ENCODE data around the gene HADH.

The HADH gene

DNA sequence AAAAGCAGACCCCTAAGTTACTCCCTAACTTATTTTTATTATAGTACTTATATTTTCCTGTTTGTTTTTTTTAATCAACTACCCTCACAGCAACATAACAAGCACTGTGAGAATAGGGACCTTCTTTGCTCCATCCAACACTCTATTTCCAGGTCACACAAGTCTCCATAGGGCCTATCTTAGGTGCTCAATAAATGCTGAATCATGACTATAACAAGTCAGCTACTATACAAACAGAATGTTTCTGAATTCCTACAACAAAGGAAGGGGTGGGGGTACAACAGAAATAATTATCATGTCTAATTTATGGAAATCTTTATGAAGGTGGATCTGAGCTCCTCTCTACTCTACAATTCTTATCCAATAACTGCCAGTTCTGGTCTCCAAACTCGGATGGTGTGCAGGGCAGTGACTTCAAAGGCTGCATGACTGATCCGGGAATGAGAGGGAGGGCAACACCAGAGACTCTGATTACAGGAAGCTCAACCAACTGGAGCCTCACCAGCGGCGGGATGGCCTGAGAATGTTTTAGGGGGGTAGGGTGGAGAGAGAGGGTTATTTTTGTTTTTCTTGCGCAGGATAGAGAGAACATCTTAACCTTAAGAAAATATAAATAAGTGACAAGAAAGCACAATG, 71.1 kb downstream of the HADH start:
- no peak for DNase-seq

- no peak for DNase-seq
These were observed 78.8 kb downstream of the HADH start for GRCh38 chr4:108068442-108068841.

- no peak for DNase-seq
These were observed 81.1 kb downstream of the HADH start for GRCh38 chr4:108070775-108071174.

GRCh38 chr4:108072300-108072699, 82.6 kb downstream of the HADH start:
- peak; percentile 48 to 49 for DNase-seq

GRCh38 chr4:108078024-108078733, 88.5 kb downstream of the HADH start:
- no peak for DNase-seq

DNA sequence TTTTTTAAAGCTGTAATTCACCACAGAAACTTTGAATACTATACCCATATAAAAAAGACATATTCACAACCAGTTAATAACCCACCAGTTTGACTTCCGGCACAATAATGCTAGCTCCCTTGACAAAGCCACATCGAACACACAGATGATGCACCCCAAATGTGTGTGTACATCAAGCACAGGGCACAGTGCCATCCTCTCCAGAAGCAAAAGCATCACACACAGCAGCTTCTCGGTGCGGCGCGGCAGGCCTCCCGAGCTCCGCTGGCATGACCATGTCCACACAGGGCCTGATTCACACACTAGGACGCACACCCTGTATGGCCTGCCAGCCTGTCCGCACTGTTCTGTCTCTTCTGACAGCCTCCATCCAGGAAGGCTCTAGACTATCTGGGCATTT, 91.1 kb downstream of the HADH start:
- peak; percentile 37 to 38 for DNase-seq

GRCh38 chr4:108081256-108081655, 91.6 kb downstream of the HADH start:
- DNase-seq: peak in 1 of 2 donors; percentile 18
